ENCODE results near the gene WNK2.

WNK2 gene

DNA sequence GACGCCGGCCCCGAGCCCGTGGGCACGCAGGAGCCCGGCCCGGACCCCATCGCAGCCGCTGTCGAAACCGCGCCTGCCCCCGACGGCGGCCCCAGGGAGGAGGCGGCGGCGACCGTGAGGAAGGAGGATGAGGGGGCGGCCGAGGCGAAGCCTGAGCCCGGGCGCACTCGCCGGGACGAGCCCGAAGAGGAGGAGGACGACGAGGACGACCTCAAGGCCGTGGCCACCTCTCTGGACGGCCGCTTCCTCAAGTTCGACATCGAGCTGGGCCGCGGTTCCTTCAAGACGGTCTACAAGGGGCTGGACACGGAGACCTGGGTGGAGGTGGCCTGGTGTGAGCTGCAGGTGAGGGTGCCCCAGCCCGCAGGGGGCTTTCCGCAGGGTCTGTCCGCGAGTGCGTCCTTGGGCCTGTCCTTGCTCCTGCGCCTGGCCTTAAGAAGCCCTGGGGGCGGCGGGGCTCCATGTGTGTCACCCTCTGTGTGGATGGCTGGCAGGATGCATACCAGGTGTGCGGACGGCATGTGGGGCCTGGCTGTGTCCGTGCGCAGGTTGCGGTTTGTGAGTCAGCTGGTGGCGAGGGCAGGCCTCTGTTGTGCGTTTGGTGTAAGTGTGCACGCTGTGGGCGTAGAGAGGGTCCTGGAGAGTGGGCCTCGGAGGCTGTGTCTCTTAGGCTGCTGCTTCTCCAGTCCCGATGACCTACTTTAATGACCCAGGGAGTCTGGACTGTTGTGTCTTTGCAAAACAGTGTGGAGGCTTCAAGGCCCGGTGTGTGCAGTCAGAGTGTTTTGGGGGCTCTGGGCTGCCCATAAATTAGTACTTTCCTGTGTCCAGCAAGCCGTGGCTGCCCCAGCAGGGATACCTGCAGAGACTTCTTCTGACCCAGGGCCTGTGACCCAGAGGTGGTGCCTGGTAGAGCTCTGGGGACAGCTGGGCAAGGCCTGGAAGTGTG is 1.6 kb downstream of the WNK2 start:
- DNase-seq (ENCODE audit: low read depth) = no peak

DNA sequence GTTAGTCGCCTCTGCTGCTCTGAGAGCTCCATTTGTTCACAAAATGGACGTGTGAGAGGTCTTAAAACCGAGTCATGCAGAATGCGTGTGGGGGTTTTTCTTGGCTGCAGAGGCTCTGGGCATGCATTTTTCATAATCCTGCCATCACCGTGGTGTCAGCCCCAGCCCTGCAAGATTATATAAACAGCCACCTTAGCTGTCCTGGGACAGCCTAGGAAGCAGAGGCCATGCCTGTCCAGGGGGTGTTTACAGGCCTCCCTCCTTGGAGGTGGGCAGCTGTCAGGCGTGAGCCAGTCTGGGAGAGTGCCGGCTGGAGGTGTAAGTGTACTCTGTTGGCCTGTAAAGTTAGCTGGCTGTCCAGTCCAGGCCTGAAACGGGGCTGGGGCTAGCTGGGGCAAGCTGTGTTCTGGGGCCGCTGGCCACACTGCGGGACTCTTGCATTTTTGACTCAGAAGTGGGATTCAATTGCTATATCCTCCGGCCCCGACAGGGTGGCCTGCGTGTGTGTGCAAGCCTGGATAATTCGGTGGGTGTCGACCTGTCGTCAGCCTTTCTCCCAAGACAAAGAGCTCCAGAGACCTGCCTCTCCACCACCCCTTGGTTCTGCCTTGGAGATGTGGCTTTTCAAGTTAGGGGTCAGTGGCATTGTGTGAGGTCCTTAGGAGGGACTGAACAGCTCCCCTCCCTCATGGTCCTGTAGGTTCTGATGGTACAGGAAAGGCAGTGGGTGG is 2.4 kb downstream of the WNK2 start:
- DNase-seq (ENCODE audit: low read depth) = no peak

DNA sequence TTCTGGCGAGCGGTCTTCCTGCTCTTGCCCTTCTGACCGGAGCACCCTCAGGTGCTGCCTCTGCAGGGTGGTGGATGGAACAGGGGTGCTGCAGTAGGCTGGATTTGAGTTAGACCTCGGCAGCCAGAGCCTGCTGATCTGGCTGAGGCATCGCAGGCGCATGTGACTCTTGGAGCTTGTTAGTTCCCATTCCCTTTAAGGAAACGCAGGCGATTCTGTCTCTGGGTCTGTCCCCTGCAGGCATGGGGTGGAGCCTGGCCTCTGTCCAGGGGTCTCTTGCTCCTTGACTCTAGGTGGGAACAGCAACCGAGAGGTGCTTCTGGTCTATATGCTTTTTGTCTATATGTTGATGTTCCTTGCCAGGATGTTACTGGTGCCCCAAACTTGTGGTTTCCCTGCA is 3.1 kb downstream of the WNK2 start:
- no peak for DNase-seq (ENCODE audit: low read depth)

DNA sequence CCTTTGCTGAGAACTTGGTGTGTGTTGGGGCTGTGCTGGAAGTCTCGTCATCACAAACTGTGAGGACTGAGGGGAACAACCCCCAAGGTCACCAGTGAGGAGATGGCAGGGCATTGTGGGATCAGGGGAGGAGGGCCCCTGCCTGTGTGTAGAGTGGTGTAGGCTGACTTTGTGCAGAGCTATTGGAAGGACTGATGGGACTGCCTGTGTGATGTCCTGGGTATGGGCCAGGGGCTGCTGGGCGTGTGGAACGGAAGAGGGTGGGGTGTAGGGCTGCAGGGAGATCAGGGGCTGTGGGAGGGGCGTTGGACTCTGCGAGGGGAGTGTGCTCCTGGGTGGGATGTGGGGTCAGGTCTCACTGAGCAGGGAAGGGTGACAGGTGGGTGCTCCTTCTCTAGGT is 3.6 kb downstream of the WNK2 start:
- no peak for DNase-seq (ENCODE audit: low read depth)

DNA sequence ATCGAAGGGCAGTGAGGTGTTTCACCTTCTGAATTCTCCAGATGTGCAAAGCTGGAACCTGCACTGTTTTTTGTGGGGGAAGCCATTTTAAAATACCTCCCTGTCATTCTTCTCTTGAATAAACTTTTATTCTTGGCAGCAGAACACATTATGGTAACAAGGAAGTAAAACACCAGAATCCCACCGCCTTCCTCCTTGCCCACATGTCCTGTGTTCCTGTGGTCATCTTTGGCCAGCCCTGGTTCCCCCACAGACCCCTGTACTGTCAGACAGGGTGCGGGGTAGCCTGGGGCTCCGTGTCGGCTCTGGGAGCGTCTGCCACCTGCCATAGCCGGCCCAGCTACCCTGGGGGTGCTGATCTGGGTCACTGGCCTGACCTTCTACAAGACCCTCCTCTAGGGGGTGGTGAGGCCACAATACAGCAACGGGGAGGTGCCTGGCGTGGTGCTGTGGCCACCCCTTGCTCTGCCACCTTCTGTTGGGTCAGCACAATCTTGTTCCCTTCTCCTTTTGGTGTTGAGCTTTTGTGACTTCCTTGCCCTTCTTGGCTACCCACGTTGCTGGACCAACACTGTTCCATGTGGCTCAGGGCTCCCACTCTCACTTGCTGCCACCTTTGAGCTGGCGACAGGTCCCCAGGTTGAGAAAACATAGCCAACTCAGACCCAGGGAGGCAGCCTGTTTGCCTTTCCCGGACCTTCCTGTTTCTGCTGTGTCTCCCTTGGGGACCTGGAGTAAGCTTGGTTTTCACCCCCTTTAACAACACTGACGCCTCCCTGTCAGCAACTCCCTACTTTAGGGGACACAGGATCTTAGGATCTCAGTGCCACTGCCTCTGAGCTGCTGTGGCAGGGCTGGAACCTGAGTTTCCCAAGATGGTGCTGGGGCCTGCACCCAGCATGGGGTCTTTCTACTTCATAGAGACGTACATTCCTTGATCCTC is 4.8 kb downstream of the WNK2 start:
- no peak for DNase-seq (ENCODE audit: low read depth)

DNA sequence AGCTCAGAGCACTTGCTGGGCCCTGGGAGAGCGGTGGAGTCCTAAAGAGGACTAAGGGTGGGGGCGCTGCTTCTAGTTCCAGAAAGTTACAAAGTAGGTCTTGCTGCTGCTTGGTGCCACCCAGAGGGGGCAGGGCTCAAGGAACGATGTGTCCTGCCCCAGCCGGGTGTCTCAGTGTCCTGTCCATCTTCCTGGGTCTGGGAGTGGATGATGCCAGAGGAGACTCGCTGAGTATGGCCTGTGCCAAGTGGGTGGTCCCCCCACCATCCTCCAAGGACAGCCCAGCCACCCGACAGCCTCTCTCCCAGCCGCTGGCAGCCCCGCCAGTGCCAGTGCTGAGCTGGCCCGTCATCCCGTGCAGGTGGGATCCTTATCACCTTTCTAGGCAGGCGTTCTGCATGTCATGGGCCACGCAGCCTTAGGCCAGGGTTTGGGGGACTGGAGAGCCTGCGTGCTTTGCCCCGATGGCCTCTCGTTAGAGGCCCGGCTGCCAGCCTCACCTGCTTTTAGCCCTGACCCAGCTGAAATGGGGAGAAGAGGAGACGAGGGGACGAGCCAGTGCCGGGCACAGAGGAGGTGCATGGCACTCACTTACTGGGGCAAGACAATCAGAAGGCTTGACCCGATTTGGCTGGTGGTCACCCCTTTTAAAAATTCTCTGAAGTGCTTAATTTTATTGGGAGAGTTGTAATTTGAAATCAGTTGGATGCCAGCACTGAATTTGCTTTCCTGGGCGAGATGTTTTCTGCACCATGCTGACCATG is 5.6 kb downstream of the WNK2 start:
- no peak for DNase-seq (ENCODE audit: low read depth)

DNA sequence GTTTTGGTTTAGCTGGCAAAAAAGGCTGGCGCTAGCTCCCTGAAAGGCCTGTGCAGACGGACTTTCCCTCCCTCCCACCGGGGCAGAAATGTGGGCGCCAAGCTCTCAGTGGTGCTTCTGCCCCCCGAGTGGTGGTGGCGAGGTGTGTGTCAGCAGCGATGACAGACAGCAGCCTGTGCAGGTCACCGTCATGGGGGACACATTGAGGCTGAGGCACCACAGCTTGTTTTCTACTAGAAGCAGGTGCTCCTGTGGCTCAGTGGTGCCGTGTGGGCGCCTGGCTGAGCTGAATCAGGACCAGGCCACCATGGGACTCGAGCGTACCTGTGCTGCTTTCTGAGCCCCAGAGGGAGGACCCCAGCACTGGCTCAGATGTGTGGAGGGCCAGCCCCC is 6.2 kb downstream of the WNK2 start:
- DNase-seq (ENCODE audit: low read depth) = no peak

DNA sequence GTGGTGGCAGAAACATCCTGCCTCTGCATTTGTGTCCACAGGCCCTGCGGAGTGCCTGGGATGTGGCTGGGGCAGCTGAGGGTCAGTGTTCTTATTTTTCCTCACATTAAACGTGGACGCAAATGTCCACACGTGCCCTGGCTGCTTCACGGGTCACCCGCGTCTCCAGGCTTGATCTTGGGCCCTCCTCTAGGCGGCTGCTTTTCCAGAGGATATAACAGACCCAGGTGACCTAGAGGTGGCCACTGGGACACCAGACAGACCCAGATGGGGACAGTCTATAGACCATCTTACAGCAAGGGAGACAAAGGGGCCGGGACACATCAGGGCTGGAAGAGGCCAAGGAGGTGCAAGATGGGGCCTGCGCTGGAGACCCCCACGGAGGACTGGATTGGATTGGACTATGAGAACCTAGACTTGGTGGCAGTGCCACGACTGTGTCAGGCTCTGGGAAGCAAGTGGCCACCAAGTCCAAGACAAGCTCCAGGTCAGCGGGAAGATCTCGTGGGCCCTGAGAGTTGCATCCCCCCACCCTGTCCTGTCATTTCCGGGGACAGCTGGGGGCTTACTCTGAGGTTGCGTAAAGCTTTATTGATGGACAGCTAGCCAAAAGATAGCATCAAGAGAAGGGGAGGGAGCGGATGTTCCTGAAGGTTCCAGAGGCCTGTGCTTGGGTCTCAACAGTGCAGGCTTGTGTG is 6.9 kb downstream of the WNK2 start:
- no peak for DNase-seq (ENCODE audit: low read depth)

DNA sequence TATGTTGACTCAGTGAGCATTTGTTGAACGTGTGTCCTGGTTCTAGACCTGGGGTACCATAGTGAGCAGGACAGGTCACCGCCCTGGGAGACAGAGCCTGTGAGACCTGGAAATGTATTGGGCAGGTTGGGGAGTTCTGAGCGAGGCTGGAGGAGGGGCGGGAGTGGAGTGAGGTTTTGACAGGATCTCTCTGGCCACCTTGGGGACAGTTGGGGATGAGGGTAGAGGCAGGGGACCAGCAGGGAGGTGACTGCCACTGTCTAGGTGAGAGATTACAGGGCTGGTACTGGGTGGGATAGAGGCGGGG is 7.4 kb downstream of the WNK2 start:
- no peak for DNase-seq (ENCODE audit: low read depth)

DNA sequence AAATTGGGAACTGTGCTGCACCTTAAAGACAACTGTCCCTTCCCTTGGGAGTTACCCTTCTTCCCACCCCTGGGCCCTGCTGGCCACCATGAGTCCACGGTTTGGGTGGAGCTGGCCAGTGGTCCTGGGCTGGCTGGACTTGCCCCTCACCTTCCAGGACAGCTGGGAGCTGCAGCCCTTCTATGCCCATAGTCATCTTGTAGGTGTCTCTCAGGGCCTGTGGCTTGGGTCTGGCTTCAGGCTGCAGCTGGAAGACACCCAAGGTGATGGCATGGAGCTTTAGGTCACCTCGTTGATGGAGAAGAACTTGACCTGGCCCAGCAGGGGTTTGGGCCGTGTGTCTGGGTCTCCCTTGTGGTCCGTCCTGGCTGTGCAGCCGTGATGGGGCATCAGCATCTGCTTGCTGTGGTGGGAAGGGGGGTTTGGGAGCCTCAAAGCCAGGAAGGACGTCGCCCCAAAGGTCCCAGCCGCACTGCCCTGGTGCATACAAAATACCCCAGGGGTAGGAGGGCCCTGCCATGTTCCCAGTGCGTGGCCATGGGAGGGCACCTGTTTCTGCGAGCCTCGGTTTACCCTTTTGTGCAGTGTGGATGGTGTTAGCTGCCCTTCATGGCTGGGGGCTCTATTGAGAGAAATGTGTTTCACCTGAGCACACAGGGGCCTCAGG is 8.9 kb downstream of the WNK2 start:
- no peak for DNase-seq (ENCODE audit: low read depth)

DNA sequence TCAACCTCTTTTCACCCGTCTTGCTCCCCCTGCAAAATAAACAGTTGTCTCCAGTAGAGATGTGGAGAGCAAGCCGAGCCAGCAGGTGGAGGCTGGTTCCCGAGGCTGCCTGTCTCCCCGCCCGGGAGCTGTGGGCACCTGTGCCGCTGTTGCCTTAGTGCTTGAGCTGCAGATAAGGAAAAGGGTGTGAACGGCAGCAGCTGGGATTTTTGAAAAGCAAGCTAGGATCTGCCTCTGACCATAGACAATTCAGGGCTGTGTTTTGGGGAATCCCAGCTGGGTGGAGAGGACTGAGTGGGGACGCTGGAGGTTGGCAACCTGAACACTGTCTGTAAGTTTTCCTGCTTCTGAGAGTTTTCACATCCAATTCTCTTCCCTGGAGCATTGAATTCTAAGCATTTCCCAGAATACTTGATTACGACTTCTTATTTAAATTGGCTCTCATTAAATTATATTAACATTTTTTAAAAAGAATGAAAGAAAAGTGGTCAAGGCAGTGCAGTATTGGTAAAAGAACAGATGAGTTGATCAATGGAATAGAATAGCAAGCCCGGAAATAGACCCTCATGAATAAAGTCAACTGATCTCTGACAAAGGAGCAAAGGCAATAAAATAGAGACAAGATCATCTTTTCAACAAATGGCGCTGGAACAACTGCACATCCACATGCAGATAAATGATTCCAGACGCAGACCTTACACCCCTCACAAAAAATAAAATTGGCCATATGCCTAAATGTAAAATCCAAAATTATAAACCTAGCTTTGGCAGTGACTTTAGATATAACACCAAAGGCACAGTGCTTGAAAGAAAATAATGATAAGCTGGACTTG is 9.7 kb downstream of the WNK2 start:
- DNase-seq (ENCODE audit: low read depth) = no peak

DNA sequence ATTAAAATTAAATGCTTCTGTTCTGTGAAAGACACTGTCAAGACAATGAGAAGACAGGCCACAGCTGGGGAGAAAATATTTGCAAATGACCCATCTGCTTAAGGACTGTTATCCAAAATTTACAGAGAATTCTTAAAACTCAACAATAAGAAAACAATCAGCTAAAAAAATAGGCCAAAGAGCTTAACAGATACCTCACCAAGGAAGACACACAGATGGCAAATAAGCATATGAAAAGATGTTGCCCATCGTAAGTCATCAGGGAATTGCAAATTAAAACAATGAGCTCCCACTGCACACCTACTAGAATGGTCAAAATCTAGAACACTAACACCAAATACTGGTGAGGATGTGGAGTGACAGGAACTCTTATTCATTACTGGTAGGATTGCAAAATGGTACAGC is 10.3 kb downstream of the WNK2 start:
- DNase-seq (ENCODE audit: low read depth) = no peak

DNA sequence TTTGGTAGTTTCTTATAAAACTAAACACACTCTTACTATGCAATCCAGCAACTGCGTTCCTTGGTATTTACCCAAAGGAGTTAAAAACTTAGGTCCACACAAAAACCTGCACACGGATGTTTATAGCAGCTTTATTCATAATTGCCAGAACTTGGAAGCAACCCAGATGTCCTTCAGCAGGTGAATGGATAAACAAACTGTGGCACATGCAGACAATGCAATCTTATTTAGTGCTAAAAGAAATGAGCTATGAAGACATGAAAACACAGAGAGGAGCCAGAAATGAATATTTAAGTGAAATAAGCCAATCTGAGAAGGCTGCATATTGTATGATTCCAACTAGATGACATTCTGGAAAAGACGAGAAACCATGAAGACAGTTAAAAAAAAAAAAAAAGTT is 10.7 kb downstream of the WNK2 start:
- DNase-seq (ENCODE audit: low read depth) = no peak

DNA sequence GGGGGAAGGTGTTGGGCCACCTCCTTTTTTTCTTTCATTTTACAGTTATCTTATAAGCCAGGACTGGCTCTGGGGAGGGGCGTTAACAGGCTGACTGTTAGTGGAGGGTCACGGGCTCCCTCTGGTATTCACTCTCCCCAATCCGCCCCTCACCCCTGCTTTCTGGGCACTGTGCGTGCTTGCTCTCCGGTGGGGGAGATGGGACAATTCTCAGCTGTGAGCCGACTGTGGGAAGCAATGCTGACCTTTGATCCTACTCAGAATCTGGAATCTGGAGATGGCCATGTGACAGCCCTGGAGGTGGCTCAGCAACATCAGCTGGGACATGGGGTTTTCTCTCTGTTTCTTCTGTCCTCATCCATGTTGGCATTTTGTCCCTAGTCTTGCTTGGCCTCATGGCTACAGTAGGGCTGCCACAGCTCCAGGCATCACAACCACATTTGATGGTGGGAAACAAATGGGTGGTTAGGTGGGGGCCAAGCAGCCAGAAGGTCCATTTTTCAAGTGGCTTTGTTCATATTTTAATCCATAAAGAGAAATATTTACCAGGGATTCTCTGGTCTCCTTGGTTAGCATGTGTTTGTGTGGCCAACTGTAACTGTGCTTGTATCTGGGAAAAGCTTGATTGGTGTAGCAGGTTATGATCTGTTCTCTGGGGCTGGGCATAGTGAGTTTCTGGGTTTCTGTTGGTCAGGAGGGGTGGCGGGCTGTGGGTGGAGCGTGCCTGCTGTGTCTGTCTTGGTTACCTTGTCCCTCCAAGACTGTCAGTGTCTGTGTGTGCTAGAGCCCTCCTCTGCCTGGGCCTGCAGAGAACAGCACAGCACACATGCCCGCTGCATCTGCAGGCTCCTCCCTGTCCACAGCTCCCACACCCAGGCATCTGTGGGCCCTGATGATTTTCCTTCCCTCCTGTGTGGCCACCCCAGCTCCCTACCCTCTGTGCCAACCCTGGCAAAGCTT is 12.4 kb downstream of the WNK2 start:
- no peak for DNase-seq (ENCODE audit: low read depth)

DNA sequence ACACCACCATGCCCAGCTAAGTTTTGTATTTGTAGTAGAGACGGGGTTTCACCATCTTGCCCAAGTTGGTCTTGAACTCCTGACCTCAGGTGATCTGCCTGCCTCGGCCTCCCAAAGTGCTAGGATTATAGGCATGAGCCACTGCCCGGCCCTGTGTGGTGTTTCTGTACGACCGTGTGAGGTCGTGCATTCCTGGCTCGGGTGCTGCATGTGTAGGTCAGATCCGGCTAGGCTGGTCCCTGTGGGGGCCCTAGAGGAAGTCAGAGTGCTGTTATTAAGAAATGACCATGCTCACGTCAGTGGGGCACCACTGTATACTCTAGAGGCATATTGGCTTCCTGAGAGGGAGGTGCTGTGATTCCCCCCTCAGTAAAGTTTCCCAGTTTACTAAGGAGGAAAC is 13.7 kb downstream of the WNK2 start:
- no peak for DNase-seq (ENCODE audit: low read depth)

DNA sequence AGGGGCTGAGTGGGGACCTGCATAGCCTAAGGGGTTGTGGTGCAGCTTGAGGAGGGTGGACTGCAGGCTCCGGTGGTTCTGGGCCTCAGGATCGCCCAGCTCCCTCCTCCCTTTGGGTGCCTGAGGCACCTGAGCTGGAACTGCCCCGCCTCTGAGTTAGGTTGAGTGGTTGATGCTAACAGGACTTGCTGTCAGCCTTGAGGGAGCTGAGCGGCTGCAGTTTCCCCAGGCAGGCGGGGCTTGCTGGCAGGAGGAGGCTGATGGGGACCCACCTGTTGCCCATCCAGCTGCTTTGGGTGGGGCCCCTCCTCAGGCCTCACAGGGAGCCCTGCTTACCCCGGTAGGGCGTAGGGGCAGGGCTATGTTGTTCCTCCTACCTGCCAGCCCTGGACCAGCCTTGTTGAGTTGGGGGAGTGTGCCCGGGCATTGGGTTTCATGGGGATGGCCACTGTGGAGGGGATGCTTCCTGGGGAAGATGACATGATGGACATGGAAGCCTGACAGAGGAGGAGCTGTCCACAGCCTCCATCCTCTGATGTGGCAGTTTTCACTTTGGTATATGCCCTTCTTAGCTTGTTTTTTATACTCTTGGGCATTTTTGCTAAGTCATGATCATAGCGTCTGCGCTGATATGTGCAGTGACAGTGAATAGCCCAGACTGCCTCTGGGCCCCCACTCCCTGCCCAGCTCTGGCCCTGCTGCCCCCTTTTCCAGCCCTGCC is 14.3 kb downstream of the WNK2 start:
- DNase-seq (ENCODE audit: low read depth) = no peak

DNA sequence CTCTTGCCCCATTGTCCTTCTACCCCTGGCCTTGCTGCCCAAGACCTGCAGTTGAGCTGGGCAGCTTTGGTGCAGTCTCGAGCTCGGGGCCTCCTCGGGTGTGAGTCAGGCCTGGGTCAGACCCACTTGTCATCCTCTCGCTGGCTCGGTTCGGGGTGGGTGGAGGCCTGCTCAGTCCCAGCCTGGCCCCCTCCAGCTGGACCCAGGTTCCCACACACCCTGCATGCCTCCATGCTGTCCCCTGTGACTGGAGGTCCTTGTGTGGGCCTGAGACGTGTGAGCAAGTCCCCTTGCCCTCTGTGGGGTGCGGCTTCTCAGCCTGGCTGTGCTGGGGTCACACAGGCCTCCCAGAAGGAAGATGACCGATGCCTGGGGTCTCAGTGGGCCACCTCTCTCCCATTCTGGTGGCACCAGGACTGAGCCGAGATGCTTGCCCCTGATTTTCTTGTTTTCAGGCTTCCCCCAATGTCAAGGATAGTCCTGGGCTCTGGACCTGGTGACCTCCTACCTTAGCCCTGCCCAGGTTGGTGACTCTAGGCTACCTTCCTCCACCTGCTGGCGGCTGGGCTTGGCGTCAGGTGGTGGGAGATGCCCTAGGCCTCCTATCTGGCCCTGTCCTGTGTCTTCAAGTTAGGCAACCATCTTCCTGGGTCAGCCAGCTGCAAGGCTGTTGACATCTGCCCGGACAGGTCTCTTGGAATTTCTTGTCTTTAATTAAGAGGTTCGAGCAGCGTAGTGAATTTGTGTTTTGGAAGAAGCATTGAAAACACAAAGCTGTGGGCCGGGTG is 15.1 kb downstream of the WNK2 start:
- DNase-seq (ENCODE audit: low read depth) = no peak
